Erythroblast (primary cell): ENCODE measurements around the gene HPN.
"Not testable (repeated sequence)": the region's sequence is repeated elsewhere in the genome, so short reads cannot be mapped to it uniquely, and the experiment has no call there.

Experiments used
- GATA1 ChIP-seq: IDR thresholded peaks from 2 replicates; pipeline ENCODE4 v1.6.1; 2011; ENCODE audit warnings: low read depth, mild to moderate bottlenecking, control low read depth, low read length, moderate library complexity
- POLR2A ChIP-seq: IDR thresholded peaks from 2 replicates; pipeline ENCODE4 v1.6.1; 2011; ENCODE audit warnings: mild to moderate bottlenecking, low read length

DNA sequence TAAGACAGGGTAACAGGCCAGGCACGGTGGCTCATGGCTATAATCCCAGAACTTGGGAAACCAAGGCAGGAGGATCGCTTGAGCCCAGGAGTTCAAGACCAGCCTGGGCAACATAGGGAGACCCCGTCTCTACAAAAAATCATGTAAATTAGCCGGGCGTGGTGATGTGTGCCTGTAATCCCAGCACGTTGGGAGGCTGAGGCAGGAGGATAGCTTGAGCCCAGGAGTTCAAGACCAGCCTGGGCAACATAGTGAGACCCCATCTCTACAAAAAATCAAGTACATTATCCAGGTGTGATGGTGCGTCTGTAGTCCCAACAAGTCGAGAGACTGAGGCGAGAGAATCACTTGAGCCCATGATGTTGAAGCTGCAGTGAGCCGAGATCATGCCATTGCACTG is 62.1 kb downstream of the HPN start:
- not testable (repeated sequence) for TF ChIP-seq POLR2A, GATA1
